Measurements from ENCODE around the gene MDP1.
A peak's percentile ranks its signal among the peaks of the same experiment; 100 is the strongest.

Gene MDP1

GRCh38 chr14:24176599-24176998 lies 39.3 kb downstream of the MDP1 start:
- no peak overlapping the region for H3K4me3 ChIP-seq (ENCODE audit: low read length)
- no peak for DNase-seq (ENCODE audit: low read depth)
- no peak for TF ChIP-seq CTCF (IDR thresholded peaks at IDR 0.05; ENCODE audit: insufficient read depth, low read depth, low read length, missing control alignments)

GRCh38 chr14:24172871-24173281 lies 43.0 kb downstream of the MDP1 start:
- H3K4me3 ChIP-seq (ENCODE audit: low read length), result no peak overlapping the region
- DNase-seq (ENCODE audit: low read depth), result no peak
- no peak for TF ChIP-seq CTCF (IDR thresholded peaks at IDR 0.05; ENCODE audit: insufficient read depth, low read depth, low read length, missing control alignments)

- no peak for TF ChIP-seq CTCF (IDR thresholded peaks at IDR 0.05; ENCODE audit: insufficient read depth, low read depth, low read length, missing control alignments)
- H3K4me3 ChIP-seq (ENCODE audit: low read length), result no peak overlapping the region
- no peak for DNase-seq (ENCODE audit: low read depth)
Measured at GRCh38 chr14:24172261-24172860, 43.5 kb downstream of the MDP1 start.

- no peak within 1 kb of the TSS for H3K4me3 ChIP-seq (ENCODE audit: low read length)
- no peak for TF ChIP-seq CTCF (IDR thresholded peaks at IDR 0.05; ENCODE audit: insufficient read depth, low read depth, low read length, missing control alignments)
- DNase-seq (ENCODE audit: low read depth), result peak; percentile 66
Measured at GRCh38 chr14:24171422-24172260, 44.2 kb downstream of the MDP1 start, which contains the start of gene REC8. TSS of gene REC8 (plus strand) at chr14:24172080. CDS start at chr14:24172553, 473 bp downstream.

- TF ChIP-seq CTCF (IDR thresholded peaks at IDR 0.05; ENCODE audit: insufficient read depth, low read depth, low read length, missing control alignments), result no peak
Measured at GRCh38 chr14:24167469-24168114, 48.3 kb downstream of the MDP1 start.

GRCh38 chr14:24165785-24166184 lies 50.1 kb downstream of the MDP1 start:
- H3K4me3 ChIP-seq (ENCODE audit: low read length), result no peak overlapping the region
- DNase-seq (ENCODE audit: low read depth), result no peak
- no peak for TF ChIP-seq CTCF (IDR thresholded peaks at IDR 0.05; ENCODE audit: insufficient read depth, low read depth, low read length, missing control alignments)

More at GRCh38 chr14:24167469-24168114, 48.3 kb downstream of the MDP1 start:
- no peak overlapping the region for H3K4me3 ChIP-seq (ENCODE audit: low read length)
- DNase-seq (ENCODE audit: low read depth), result no peak

All from epithelial cell of esophagus (primary cell).